Measurements from ENCODE around the gene SHTN1. TPM values are rescaled to one million over a fixed set of nuclear protein-coding genes. Genes with fewer than 3 reads are reported as not detected.

Gene SHTN1
- polyA plus RNA-seq, 5 donors: 21.4 to 34.0 (median 28.5) TPM

- DNase-seq: no peak
These were observed 85.3 kb downstream of the SHTN1 start for GRCh38 chr10:116919706-116920105.

DNA sequence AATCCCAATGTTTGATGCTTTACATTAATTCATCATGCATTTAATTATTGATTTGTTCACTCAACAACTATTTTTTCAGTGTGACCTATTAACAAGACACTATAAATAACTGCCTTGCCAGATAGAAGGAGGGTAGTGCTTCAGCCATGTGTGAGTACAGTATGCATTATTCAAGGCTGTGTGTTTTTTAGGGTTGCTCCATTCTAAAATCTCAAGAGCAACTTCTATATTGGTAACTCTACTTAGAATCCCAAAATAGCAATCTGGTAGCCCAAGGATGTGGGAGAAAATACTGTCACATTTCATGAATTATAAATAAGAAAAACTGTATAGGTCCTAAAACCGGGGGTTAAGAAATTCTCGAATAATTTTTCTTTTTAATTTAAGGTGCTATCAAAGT, 85.8 kb downstream of the SHTN1 start:
- DNase-seq: no peak

DNA sequence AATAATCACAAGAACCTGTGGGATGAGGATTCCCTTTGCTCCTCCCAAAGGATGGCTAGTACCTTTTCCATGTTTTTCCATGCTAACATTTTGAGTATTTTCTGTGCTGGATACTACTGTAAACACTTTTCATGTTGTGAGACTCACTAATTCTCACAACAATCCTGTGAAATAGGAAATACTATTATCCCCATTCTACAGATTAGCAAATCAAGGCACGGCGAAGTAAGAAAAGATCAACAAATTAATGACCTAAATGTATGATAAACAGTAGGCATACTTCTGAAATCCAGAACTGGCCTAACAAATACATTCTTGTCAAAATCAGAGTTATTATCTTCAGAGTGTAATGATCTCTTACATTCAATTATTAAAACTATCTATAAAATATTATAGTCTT, 86.4 kb downstream of the SHTN1 start:
- DNase-seq: no peak

DNA sequence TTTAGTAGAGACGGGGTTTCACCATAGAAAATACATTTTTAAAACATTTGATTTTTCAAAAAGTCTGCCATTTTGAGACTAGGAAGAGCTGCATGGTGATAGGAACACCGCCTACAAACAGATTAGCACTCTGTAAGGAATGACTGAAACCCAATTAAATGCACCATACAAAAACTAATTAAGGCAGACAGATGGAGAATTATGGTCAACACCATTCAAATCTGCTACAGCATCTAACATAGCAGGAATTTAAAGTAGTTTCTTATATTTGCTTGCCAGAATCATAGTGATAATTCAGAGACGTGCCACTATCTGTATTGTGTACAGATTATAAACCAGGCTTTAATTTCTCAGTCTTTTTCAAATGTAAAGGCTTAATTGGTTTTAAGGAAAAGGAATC, 87.5 kb downstream of the SHTN1 start:
- DNase-seq: no peak

DNA sequence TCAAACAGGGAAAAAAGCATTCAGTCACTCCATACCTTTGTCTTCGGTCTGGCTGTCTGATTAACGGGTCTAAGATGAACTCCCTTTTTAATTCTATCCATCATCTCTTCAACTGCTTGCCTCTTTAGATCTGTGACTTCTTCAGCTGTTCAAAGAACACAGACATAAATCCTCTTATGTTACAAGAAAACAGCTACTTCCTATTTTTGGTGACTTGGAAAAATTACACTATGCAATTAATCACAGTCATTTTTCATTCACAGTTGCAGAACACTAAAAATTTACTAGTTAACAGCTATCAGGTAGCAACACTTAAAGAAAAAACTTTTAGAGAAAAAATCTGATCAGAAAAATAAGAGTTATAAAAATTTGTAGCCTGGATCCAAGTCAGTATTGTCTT, 89.6 kb downstream of the SHTN1 start:
- no peak for DNase-seq

GRCh38 chr10:116913695-116914094, 91.3 kb downstream of the SHTN1 start:
- peak; percentile 65 to 69 for DNase-seq

- DNase-seq: no peak
These were observed 92.8 kb downstream of the SHTN1 start for GRCh38 chr10:116912162-116912561.

- no peak for DNase-seq
These were observed 94.1 kb downstream of the SHTN1 start for GRCh38 chr10:116910910-116911309.

DNA sequence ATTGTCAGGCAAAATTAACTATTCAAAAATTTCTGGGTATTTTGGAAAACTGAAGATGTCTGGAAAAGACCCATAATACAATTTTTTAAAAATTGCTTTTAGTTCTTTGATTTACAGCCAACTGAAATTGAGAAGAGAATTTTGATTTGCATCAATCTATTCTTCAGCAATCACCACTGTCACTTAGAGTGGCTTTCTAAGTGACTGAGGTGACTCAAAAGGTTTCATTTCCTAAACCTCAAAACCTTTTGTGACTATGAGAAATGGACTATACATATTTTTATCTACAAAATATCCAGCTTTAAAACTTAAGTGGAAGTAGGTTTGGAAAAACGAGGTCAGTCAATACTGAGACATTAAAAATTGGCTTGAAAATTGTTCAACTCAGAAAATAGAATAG, 95.7 kb downstream of the SHTN1 start:
- DNase-seq: no peak

GRCh38 chr10:116907245-116907987, 97.6 kb downstream of the SHTN1 start:
- DNase-seq: peak in 1 of 2 donors; percentile 12

DNA sequence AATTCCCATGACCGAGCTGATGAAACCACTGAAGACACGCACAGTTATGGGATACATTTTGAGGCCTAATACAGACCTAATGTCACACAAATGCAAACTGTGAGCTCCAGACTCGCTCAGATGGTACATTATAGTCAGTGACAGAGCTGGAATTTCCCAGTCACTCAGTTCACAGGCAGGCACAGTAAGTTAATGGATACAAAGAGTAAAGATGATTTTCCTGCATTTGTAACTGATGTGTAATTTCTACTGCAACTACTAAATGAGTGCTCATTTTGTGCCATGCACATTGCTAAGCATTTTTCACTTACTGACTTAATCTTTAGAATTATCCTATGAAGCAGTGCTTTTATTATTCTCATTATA, 99.2 kb downstream of the SHTN1 start:
- no peak for DNase-seq

DNA sequence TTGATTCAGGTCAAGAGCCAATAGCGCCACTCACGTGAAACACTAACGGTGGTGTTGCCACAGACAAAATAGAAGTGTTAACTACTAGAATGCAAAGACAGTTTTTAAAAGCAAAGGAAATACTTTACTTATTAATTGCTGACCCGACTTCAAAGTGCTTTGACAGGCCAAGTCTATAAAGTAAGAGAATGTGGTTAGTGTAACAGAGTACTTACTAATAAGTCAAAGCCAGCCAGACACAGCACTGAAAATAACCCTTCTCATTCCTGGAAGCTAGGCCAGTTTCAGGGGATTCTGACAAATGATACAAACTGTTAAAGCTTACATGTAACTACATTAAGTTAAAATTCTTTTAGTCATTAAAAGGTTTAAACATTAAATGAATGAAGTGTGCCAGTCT, 105.4 kb downstream of the SHTN1 start:
- peak in 1 of 2 donors; percentile 9 for DNase-seq

- no peak for DNase-seq
These were observed 111.3 kb downstream of the SHTN1 start for GRCh38 chr10:116893686-116894037.

DNA sequence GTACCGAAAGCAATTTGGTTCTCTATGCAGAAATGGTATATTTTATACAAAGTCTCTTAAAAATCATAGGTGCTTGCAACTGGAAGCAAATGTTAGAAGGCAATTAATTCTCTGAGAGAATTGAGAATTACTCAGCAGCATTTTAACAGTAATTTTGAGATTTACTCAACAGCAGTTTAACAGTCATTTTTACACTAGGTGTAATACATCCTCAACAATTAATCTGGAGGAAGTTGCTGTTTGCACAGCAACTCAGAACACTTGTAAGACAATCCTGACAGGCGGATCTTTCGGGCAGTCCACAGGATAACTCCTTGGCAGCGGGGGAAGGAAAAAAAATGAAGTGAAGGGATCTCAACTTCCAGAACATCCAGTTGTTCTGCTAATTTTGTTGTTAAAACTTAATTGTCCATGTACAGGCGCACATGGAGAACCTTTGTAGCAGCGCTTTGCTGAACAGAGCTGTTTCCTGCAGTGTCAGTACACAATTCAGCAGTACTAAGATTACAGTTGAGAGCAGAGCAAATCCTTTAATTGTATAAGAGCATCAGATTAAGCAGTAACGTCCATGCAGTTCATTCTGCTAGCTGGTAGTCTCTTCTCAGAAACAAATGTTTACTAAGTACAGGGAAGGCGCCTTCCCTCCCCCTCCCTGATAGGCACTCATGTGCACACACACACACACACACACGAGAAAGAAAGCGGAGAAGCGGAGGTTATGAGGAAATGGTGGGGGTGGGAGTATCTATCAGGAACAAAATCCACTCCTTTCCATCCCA, 111.9 kb downstream of the SHTN1 start:
- peak in 1 of 2 donors; percentile 11 for DNase-seq

DNA sequence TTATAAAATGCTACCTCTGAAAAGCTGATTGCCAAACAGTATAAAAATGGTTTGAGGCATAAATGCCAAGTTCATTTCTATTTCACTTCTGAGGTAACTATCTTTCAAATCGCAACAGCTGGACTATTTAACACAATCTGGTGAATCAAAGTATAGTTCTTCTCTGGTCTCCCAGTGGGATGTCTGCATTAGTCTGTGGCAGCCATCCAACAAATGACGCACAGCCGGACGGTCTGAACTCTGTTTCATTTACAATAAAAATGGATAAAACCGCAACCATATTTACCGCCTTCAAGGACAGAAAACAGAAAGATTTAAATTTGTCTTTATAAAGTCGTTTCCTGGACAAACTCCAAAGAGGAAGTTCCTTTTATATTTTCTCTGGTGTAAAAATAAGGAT, 113.8 kb downstream of the SHTN1 start:
- DNase-seq: peak; percentile 45 to 58

DNA sequence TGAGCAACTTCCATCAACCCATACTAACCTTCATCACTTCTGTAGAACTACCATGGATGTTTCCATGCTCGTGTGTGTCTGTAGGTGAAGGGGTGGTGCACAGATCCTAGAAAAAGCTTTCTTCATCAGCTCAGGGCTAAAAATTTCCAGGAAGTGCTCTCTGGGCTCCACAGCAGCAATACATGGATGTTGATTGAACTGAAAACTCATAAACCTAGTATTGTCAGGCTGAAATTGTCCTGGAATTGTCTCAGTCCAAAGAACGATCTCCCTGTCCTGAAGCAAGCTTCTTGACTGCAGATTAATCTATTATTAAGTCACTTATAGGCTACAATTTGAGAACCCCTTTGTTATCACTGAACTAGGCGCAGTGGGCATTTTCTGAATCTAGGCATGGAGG, 115.9 kb downstream of the SHTN1 start:
- DNase-seq: no peak

GRCh38 chr10:116888380-116889055, 116.5 kb downstream of the SHTN1 start:
- no peak for DNase-seq

- DNase-seq: no peak
These were observed 118.2 kb downstream of the SHTN1 start for GRCh38 chr10:116886772-116887171.

DNA sequence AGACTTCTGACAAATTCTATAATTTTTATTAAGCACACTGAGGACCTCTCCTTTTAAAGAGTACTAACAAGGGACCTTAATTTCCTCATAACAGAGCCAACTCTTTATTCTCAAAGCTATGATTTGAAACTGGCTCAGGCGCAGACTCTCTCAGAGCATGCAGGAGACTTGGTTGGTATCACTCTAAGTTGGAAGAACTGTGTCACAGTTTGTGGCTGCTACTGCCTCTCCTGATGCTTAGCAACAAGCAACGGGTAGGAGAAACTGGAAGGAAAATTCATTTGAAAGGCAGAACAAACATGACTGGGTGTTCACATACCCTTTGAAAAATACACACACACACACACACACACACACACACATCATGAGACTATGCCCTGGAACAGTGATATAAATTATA, 122.3 kb downstream of the SHTN1 start:
- no peak for DNase-seq

GRCh38 chr10:116880716-116881482, 124.1 kb downstream of the SHTN1 start:
- no peak for DNase-seq

DNA sequence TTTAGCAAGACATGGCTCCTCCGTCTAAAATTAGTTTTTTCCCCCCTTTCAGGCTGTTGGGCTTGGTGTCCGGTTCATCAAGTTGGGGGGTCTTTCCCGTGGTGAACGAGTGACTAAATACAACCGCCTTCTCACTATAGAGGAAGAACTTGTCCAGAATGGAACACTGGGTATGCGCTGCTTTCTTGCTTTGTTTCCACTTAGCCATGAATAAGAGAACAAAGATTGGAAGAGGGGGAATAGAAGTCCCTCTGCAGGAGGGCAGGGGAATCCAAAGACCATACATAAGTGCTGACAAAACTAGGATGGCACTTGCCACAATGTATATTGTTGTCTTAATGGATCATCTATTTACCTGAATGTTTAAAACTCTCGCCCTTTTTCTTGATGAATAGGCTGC, 125.2 kb downstream of the SHTN1 start:
- DNase-seq: no peak

GRCh38 chr10:116878123-116878522, 126.9 kb downstream of the SHTN1 start:
- DNase-seq: no peak
